OCI-M2 (cell line): ENCODE data around the gene FGL2.
"Not testable (repeated sequence)": the region's sequence is repeated elsewhere in the genome, so short reads cannot be mapped to it uniquely, and the experiment has no call there.

Experiments used
- DNase-seq: peaks from one replicate; lab custom pipeline; 2025; ENCODE audit not compliant: unreplicated experiment; lab: John Stamatoyannopoulos, UW

FGL2 gene

GRCh38 chr7:77199013-77199966, at the start of gene FGL2:
TSS of gene FGL2 (minus strand) at chr7:77199819. CDS start at chr7:77199793, 26 bp downstream.
- no peak for DNase-seq

GRCh38 chr7:77248154-77248553, 48.5 kb upstream of the FGL2 start:
- no peak for DNase-seq

GRCh38 chr7:77247206-77247850, 47.7 kb upstream of the FGL2 start:
- DNase-seq, result no peak

GRCh38 chr7:77246026-77246640, 46.5 kb upstream of the FGL2 start:
- DNase-seq, result no peak

- no peak for DNase-seq
Observed at GRCh38 chr7:77245015-77245755, 45.6 kb upstream of the FGL2 start.

GRCh38 chr7:77244222-77244934, 44.8 kb upstream of the FGL2 start:
- DNase-seq, result no peak

- DNase-seq, result no peak
Observed at GRCh38 chr7:77242554-77242953, 42.9 kb upstream of the FGL2 start.

- DNase-seq, result no peak
Observed at GRCh38 chr7:77242068-77242467, 42.4 kb upstream of the FGL2 start.

GRCh38 chr7:77239471-77239870, 39.9 kb upstream of the FGL2 start:
- DNase-seq, result no peak

GRCh38 chr7:77238703-77239136, 39.1 kb upstream of the FGL2 start:
- DNase-seq, result no peak

GRCh38 chr7:77235276-77235675, 35.7 kb upstream of the FGL2 start:
- no peak for DNase-seq

- no peak for DNase-seq
Observed at GRCh38 chr7:77232467-77232866, 32.8 kb upstream of the FGL2 start.

GRCh38 chr7:77228795-77229194, 29.2 kb upstream of the FGL2 start:
- not testable (repeated sequence) for DNase-seq

- DNase-seq, result no peak
Observed at GRCh38 chr7:77226357-77226839, 26.8 kb upstream of the FGL2 start.

GRCh38 chr7:77223261-77223660, 23.6 kb upstream of the FGL2 start:
- no peak for DNase-seq

GRCh38 chr7:77222819-77223218, 23.2 kb upstream of the FGL2 start:
- DNase-seq, result no peak

- no peak for DNase-seq
Observed at GRCh38 chr7:77222065-77222464, 22.4 kb upstream of the FGL2 start.

GRCh38 chr7:77219701-77220331, 20.2 kb upstream of the FGL2 start:
- not testable (repeated sequence) for DNase-seq

GRCh38 chr7:77217474-77218185, 18.0 kb upstream of the FGL2 start:
- no peak for DNase-seq
